GM23338 (cell line): Measurements from ENCODE around the gene LCP2. TPM values are rescaled to one million over a fixed set of nuclear protein-coding genes. Genes with fewer than 3 reads are reported as not detected.

Experiments
- ATAC-seq: fragments of 200-7000 bp; cut with Tn5 transposase; 3 replicates; pipeline ENCODE4 v1.9.1; 2020
- DNase-seq: peaks from one replicate; pipeline ENCODE4 v3.0.0-alpha.2; 2015; ENCODE audit warnings: low spot score
- H2AFZ ChIP-seq: fragments of 200-600 bp; sonication (generic); 2 replicates; pipeline ENCODE4 v1.8.0; 2016; ENCODE audit warnings: antibody characterized with exemption, mild to moderate bottlenecking, moderate library complexity
- H3F3A ChIP-seq: fragments of 200-600 bp; sonication (generic); replicated peaks from 2 replicates; pipeline ENCODE4 v1.8.0; 2017; ENCODE audit warnings: antibody characterized with exemption, mixed run types, low read depth
- H3K27ac ChIP-seq: fragments of 200-600 bp; sonication (generic); 2 replicates; pipeline ENCODE4 v1.6.1; 2016; ENCODE audit warnings: low read depth
- H3K27me3 ChIP-seq: fragments of 200-600 bp; sonication (generic); 2 replicates; pipeline ENCODE4 v1.8.0; 2016; ENCODE audit warnings: mild to moderate bottlenecking, mixed run types, moderate library complexity; ENCODE audit not compliant: insufficient read depth
- H3K36me3 ChIP-seq: fragments of 200-600 bp; sonication (generic); 2 replicates; pipeline ENCODE4 v1.8.0; 2016; ENCODE audit warnings: mild to moderate bottlenecking; ENCODE audit not compliant: insufficient read depth
- H3K4me1 ChIP-seq: fragments of 200-600 bp; sonication (generic); 2 replicates; pipeline ENCODE4 v1.8.0; 2016; ENCODE audit warnings: mild to moderate bottlenecking, moderate library complexity; ENCODE audit not compliant: insufficient read depth
- H3K4me2 ChIP-seq: fragments of 200-600 bp; sonication (generic); 2 replicates; pipeline ENCODE4 v1.7.1; 2017; ENCODE audit warnings: mixed run types
- H3K4me3 ChIP-seq: fragments of 200-600 bp; sonication (generic); 2 replicates; pipeline ENCODE4 v1.6.1; 2016; ENCODE audit warnings: mixed run types
- H3K79me2 ChIP-seq: fragments of 200-600 bp; sonication (generic); replicated peaks from 2 replicates; pipeline ENCODE4 v1.8.0; 2017; ENCODE audit warnings: mild to moderate bottlenecking; ENCODE audit not compliant: insufficient read depth
- H3K9me2 ChIP-seq: fragments of 200-600 bp; sonication (generic); 2 replicates; pipeline ENCODE4 v1.8.0; 2017; ENCODE audit not compliant: insufficient read depth
- H4K20me1 ChIP-seq: fragments of 200-600 bp; sonication (generic); replicated peaks from 2 replicates; pipeline ENCODE4 v1.8.0; 2017; ENCODE audit warnings: mild to moderate bottlenecking; ENCODE audit not compliant: insufficient read depth
- H3K27ac Mint-ChIP-seq: 2 replicates; pipeline ENCODE4 v1.8.0; 2020; ENCODE audit warnings: inconsistent platforms, mild to moderate bottlenecking, moderate library complexity, mixed read lengths
- H3K27me3 Mint-ChIP-seq: 3 replicates; pipeline ENCODE4 v1.8.0; 2022; ENCODE audit warnings: low read depth, mild to moderate bottlenecking, moderate library complexity, mixed read lengths, inconsistent platforms; ENCODE audit not compliant: insufficient read depth, poor library complexity
- H3K36me3 Mint-ChIP-seq: 3 replicates; pipeline ENCODE4 v1.8.0; 2021; ENCODE audit warnings: low read depth, mild to moderate bottlenecking, inconsistent platforms, moderate library complexity, mixed read lengths
- H3K4me1 Mint-ChIP-seq: 3 replicates; pipeline ENCODE4 v1.8.0; 2020; ENCODE audit warnings: mild to moderate bottlenecking, inconsistent platforms, mixed read lengths
- H3K4me3 Mint-ChIP-seq: 3 replicates; pipeline ENCODE4 v1.8.0; 2021; ENCODE audit warnings: moderate library complexity, mild to moderate bottlenecking, inconsistent platforms, mixed read lengths
- H3K9me3 Mint-ChIP-seq: 3 replicates; pipeline ENCODE4 v1.8.0; 2020; ENCODE audit warnings: moderate library complexity, mild to moderate bottlenecking, inconsistent platforms, mixed read lengths
- CREB1 ChIP-seq: fragments of 250-450 bp; sonication (Bioruptor Pico); IDR thresholded peaks from 2 replicates; pipeline ENCODE4 v1.5.0; 2020; ENCODE audit warnings: low read depth, mild to moderate bottlenecking, moderate library complexity
- EZH2 ChIP-seq: fragments of 200-600 bp; sonication (generic); IDR thresholded peaks from one replicate; pipeline ENCODE4 v1.8.0; 2017; ENCODE audit warnings: antibody characterized with exemption, mild to moderate bottlenecking, low read depth; ENCODE audit not compliant: unreplicated experiment
- EZH2phosphoT487 ChIP-seq: fragments of 200-600 bp; sonication (generic); IDR thresholded peaks from one replicate; pipeline ENCODE4 v1.8.1; 2018; ENCODE audit warnings: antibody characterized with exemption; ENCODE audit not compliant: unreplicated experiment
- JUNB ChIP-seq: IDR thresholded peaks from one replicate; pipeline ENCODE4 v1.6.1; 2016; ENCODE audit warnings: antibody characterized with exemption; ENCODE audit not compliant: unreplicated experiment
- NANOG ChIP-seq: IDR thresholded peaks from 2 replicates; pipeline ENCODE4 v1.6.1; 2016; ENCODE audit warnings: antibody characterized with exemption, borderline replicate concordance
- POLR2AphosphoS5 ChIP-seq: IDR thresholded peaks from 2 replicates; pipeline ENCODE4 v1.6.1; 2016; ENCODE audit warnings: antibody characterized with exemption, low read depth
- STAT1 ChIP-seq: IDR thresholded peaks from one replicate; pipeline ENCODE4 v1.6.1; 2016; ENCODE audit warnings: antibody characterized with exemption; ENCODE audit not compliant: unreplicated experiment
- ZNF114 ChIP-seq: fragments of 250-450 bp; sonication (Bioruptor Pico); IDR thresholded peaks from 2 replicates; pipeline ENCODE4 v1.5.0; 2020; ENCODE audit warnings: mild to moderate bottlenecking, moderate library complexity
- ZNF331 ChIP-seq: fragments of 250-450 bp; sonication (Bioruptor Pico); IDR thresholded peaks from 2 replicates; pipeline ENCODE4 v1.5.0; 2020; ENCODE audit warnings: low read depth, mild to moderate bottlenecking, moderate library complexity
- polyA plus RNA-seq: library from polyadenylated mRNA; unstranded; fragments of >200 nt; fragmentation: Nextera tagmentation; extraction: Ambion mirVana; gene quantifications from 2 replicates; pipeline ENCODE4 v1.2.1, GENCODE V29; 2016
- total RNA-seq: library from RNA; depleted of rRNA; stranded (reverse); fragments of >200 nt; shearing (Covaris generic); gene quantifications from 2 replicates; pipeline ENCODE4 v1.2.3, GENCODE V29; 2014
- TF ChIP-seq, protein P1 (sequence below): IDR thresholded peaks from one replicate; pipeline ENCODE4 v1.6.1; 2018; ENCODE audit warnings: antibody characterized with exemption; ENCODE audit not compliant: unreplicated experiment
- TF ChIP-seq, protein P2 (sequence below): fragments of 250-450 bp; sonication (Bioruptor Pico); IDR thresholded peaks from 2 replicates; pipeline ENCODE4 v1.5.0; 2020; ENCODE audit warnings: mild to moderate bottlenecking, moderate library complexity
- TF ChIP-seq, protein P3 (sequence below): IDR thresholded peaks from 2 replicates; pipeline ENCODE4 v1.6.1; 2016; ENCODE audit warnings: antibody characterized with exemption
- TF ChIP-seq, protein P4 (sequence below), 2 experiments: fragments of 200-600 bp in 1 of 2; sonication (generic) in 1 of 2; conservative IDR thresholded peaks; 2 replicates each; pipeline versions ENCODE4 v1.5.1 to v1.6.1; 2016 to 2017; ENCODE audit warnings: antibody characterized with exemption in 2 of 2, low read depth in 2 of 2, mild to moderate bottlenecking in 2 of 2, moderate library complexity in 1 of 2

LCP2 gene
- total and polyA plus RNA-seq, 2 experiments from 2014 or later: 0.26 to 0.38 TPM

DNA sequence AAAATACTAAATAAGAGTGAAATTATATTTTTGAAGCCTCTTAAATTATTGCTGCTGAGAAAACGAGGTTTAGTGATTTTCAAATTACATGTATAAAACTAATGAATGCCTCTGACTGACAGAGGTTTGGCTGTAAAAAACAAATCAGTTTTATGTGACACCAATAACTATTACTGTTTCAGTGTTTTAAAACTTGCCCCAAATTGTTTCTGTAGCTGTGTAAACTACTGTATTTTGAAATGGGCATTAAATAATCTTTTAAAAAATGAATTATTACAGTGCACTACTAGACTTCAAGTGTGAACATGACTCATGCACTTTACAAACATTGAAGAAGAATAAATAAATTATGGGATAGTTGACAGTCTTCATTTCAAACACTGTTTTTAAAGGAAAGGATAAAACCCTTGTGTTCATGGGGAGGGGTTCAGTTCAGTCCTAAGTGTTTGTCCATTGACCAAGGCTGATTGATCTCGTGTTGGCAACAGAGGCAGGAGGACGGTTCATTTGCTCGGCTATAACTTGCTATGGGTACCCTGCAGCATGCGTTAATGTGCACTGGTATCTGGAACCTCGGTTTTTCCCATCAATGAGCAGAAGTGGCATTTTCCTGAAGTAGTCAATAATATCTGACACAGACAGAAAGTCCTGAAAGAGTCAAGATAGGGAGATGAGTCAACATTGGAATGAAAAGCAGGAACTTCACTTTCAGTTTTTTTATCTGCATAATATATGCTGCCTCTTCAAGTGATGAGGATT is 49.2 kb downstream of the LCP2 start:
- DNase-seq (no peak), ATAC-seq (no peak)
- Histone ChIP-seq H3K27me3 (no peaks in the 10 kb centered on the region), H3K36me3 (no peaks in the 10 kb centered on the region), H3K27ac (no peak overlapping the region), H3K4me3 (no peak overlapping the region), H3K4me1 (peaks cover 33% of the 10 kb centered on the region), H3K9me2 (peaks cover 9% of the 10 kb centered on the region; the same call in 1 of the 2 replicates), H2AFZ (no peak overlapping the region), H3K4me2 (no peak overlapping the region), H3K79me2 (no peaks in the 10 kb centered on the region), H4K20me1 (no peaks in the 10 kb centered on the region), H3F3A (no peaks in the 10 kb centered on the region)
- Mint-ChIP-seq H3K9me3 (peaks cover 14% of the 10 kb centered on the region; the same call in 2 of the 3 replicates), H3K4me3 (no peak overlapping the region), H3K4me1 (peaks cover 42% of the 10 kb centered on the region), H3K27me3 (peaks cover 4% of the 10 kb centered on the region), H3K27ac (no peak overlapping the region), H3K36me3 (peaks cover 12% of the 10 kb centered on the region; the same call in 2 of the 3 replicates)
- TF ChIP-seq, protein P1, sequence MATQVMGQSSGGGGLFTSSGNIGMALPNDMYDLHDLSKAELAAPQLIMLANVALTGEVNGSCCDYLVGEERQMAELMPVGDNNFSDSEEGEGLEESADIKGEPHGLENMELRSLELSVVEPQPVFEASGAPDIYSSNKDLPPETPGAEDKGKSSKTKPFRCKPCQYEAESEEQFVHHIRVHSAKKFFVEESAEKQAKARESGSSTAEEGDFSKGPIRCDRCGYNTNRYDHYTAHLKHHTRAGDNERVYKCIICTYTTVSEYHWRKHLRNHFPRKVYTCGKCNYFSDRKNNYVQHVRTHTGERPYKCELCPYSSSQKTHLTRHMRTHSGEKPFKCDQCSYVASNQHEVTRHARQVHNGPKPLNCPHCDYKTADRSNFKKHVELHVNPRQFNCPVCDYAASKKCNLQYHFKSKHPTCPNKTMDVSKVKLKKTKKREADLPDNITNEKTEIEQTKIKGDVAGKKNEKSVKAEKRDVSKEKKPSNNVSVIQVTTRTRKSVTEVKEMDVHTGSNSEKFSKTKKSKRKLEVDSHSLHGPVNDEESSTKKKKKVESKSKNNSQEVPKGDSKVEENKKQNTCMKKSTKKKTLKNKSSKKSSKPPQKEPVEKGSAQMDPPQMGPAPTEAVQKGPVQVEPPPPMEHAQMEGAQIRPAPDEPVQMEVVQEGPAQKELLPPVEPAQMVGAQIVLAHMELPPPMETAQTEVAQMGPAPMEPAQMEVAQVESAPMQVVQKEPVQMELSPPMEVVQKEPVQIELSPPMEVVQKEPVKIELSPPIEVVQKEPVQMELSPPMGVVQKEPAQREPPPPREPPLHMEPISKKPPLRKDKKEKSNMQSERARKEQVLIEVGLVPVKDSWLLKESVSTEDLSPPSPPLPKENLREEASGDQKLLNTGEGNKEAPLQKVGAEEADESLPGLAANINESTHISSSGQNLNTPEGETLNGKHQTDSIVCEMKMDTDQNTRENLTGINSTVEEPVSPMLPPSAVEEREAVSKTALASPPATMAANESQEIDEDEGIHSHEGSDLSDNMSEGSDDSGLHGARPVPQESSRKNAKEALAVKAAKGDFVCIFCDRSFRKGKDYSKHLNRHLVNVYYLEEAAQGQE: no peak
- TF ChIP-seq EZH2 (no peak), STAT1 (no peak), CREB1 (CRISPR knock-in tag) (no peak), EZH2phosphoT487 (no peak), JUNB (no peak), ZNF114 (CRISPR knock-in tag) (no peak), POLR2AphosphoS5 (no peak), NANOG (no peak), ZNF331 (CRISPR knock-in tag) (no peak)
- TF ChIP-seq, protein P2, sequence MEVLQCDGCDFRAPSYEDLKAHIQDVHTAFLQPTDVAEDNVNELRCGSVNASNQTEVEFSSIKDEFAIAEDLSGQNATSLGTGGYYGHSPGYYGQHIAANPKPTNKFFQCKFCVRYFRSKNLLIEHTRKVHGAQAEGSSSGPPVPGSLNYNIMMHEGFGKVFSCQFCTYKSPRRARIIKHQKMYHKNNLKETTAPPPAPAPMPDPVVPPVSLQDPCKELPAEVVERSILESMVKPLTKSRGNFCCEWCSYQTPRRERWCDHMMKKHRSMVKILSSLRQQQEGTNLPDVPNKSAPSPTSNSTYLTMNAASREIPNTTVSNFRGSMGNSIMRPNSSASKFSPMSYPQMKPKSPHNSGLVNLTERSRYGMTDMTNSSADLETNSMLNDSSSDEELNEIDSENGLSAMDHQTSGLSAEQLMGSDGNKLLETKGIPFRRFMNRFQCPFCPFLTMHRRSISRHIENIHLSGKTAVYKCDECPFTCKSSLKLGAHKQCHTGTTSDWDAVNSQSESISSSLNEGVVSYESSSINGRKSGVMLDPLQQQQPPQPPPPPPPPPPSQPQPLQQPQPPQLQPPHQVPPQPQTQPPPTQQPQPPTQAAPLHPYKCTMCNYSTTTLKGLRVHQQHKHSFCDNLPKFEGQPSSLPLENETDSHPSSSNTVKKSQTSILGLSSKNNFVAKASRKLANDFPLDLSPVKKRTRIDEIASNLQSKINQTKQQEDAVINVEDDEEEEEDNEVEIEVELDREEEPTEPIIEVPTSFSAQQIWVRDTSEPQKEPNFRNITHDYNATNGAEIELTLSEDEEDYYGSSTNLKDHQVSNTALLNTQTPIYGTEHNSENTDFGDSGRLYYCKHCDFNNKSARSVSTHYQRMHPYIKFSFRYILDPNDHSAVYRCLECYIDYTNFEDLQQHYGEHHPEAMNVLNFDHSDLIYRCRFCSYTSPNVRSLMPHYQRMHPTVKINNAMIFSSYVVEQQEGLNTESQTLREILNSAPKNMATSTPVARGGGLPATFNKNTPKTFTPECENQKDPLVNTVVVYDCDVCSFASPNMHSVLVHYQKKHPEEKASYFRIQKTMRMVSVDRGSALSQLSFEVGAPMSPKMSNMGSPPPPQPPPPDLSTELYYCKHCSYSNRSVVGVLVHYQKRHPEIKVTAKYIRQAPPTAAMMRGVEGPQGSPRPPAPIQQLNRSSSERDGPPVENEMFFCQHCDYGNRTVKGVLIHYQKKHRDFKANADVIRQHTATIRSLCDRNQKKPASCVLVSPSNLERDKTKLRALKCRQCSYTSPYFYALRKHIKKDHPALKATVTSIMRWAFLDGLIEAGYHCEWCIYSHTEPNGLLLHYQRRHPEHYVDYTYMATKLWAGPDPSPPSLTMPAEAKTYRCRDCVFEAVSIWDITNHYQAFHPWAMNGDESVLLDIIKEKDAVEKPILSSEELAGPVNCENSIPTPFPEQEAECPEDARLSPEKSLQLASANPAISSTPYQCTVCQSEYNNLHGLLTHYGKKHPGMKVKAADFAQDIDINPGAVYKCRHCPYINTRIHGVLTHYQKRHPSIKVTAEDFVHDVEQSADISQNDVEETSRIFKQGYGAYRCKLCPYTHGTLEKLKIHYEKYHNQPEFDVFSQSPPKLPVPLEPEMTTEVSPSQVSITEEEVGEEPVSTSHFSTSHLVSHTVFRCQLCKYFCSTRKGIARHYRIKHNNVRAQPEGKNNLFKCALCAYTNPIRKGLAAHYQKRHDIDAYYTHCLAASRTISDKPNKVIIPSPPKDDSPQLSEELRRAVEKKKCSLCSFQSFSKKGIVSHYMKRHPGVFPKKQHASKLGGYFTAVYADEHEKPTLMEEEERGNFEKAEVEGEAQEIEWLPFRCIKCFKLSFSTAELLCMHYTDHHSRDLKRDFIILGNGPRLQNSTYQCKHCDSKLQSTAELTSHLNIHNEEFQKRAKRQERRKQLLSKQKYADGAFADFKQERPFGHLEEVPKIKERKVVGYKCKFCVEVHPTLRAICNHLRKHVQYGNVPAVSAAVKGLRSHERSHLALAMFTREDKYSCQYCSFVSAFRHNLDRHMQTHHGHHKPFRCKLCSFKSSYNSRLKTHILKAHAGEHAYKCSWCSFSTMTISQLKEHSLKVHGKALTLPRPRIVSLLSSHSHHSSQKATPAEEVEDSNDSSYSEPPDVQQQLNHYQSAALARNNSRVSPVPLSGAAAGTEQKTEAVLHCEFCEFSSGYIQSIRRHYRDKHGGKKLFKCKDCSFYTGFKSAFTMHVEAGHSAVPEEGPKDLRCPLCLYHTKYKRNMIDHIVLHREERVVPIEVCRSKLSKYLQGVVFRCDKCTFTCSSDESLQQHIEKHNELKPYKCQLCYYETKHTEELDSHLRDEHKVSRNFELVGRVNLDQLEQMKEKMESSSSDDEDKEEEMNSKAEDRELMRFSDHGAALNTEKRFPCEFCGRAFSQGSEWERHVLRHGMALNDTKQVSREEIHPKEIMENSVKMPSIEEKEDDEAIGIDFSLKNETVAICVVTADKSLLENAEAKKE (CRISPR knock-in tag): no peak
- TF ChIP-seq, protein P3, sequence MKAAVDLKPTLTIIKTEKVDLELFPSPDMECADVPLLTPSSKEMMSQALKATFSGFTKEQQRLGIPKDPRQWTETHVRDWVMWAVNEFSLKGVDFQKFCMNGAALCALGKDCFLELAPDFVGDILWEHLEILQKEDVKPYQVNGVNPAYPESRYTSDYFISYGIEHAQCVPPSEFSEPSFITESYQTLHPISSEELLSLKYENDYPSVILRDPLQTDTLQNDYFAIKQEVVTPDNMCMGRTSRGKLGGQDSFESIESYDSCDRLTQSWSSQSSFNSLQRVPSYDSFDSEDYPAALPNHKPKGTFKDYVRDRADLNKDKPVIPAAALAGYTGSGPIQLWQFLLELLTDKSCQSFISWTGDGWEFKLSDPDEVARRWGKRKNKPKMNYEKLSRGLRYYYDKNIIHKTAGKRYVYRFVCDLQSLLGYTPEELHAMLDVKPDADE: no peak
- TF ChIP-seq, protein P4, sequence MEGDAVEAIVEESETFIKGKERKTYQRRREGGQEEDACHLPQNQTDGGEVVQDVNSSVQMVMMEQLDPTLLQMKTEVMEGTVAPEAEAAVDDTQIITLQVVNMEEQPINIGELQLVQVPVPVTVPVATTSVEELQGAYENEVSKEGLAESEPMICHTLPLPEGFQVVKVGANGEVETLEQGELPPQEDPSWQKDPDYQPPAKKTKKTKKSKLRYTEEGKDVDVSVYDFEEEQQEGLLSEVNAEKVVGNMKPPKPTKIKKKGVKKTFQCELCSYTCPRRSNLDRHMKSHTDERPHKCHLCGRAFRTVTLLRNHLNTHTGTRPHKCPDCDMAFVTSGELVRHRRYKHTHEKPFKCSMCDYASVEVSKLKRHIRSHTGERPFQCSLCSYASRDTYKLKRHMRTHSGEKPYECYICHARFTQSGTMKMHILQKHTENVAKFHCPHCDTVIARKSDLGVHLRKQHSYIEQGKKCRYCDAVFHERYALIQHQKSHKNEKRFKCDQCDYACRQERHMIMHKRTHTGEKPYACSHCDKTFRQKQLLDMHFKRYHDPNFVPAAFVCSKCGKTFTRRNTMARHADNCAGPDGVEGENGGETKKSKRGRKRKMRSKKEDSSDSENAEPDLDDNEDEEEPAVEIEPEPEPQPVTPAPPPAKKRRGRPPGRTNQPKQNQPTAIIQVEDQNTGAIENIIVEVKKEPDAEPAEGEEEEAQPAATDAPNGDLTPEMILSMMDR (conservative IDR thresholded peaks at IDR 0.05; ENCODE audit: low read depth in 2 of 2): no peak
